NT2/D1 (cell line): Measurements from ENCODE around the gene PLEKHA6.

Experiments used
- DNase-seq: peaks from one replicate; pipeline ENCODE4 v3.0.0-alpha.2; 2011; ENCODE audit warnings: low read depth, low spot score
- H3K27me3 ChIP-seq: 2 replicates; pipeline ENCODE4 v1.6.0; 2011; ENCODE audit warnings: mild to moderate bottlenecking; ENCODE audit not compliant: insufficient read length, insufficient read depth
- H3K36me3 ChIP-seq: 2 replicates; pipeline ENCODE4 v1.6.1; 2011; ENCODE audit warnings: mild to moderate bottlenecking, low read length, mixed read lengths; ENCODE audit not compliant: insufficient read depth, insufficient read length
- H3K4me1 ChIP-seq: 2 replicates; pipeline ENCODE4 v1.5.1; 2011; ENCODE audit not compliant: insufficient read depth, insufficient read length
- H3K4me3 ChIP-seq: 2 replicates; pipeline ENCODE4 v1.5.1; 2011; ENCODE audit warnings: low read depth; ENCODE audit not compliant: insufficient read length
- H3K9ac ChIP-seq: 2 replicates; pipeline ENCODE4 v1.6.0; 2011; ENCODE audit warnings: low read depth; ENCODE audit not compliant: insufficient read length
- H3K9me3 ChIP-seq: 2 replicates; pipeline ENCODE4 v1.5.1; 2011; ENCODE audit warnings: mild to moderate bottlenecking, low read length; ENCODE audit not compliant: insufficient read depth
- SUZ12 ChIP-seq: IDR thresholded peaks from 2 replicates; pipeline ENCODE4 v1.6.1; 2011; ENCODE audit not compliant: insufficient read length, insufficient read depth; ENCODE audit errors: extremely low read depth
- YY1 ChIP-seq: IDR thresholded peaks from 2 replicates; pipeline ENCODE4 v1.6.1; 2011; ENCODE audit not compliant: insufficient read length, insufficient read depth
- ZNF274 ChIP-seq: IDR thresholded peaks from 2 replicates; pipeline ENCODE4 v1.6.1; 2011; ENCODE audit warnings: mild to moderate bottlenecking, low read depth, low read length

PLEKHA6 gene

DNA sequence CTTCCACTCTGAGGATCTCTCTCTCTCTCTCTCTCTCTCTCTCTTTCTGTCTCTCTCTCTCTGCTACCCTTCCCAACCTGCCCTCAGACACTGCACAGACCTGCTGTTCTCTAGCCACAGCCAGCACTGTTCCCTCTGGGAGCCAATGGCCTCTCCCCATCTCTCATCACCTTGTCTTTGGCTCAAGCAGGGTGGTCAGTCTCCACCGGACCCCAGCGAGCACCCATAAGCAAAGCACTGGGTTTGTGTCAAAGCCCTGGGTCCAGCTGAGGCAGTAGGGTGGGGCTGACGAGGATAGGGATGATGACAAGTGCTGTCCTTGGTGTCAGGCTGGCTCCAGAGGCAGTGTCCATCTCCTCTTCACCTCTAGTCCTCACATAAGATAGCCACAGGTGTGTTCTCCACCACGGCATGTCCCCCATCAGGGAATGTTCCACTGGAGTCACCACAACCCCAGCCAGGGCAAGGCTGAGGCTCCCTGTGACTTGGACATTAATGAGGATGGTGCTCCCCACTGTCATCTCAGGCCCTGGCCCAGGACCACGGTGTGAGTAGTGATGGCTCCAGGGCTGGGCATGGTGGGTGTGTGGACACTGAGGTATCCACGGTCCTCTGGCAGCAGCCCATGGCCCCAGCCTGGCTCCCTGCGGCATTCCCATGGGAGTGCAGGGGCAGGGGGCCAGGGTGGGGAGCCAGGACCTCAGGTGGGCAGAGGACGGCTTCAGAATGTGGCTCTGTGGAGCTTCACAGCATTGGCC is 137.5 kb downstream of the PLEKHA6 start:
- no peak for DNase-seq
- Histone ChIP-seq H3K36me3 (no peaks in the 10 kb centered on the region), H3K9ac (no peak overlapping the region), H3K4me3 (no peak overlapping the region), H3K27me3 (no peaks in the 10 kb centered on the region), H3K9me3 (no peaks in the 10 kb centered on the region), H3K4me1 (peaks cover 2% of the 10 kb centered on the region)
- no peak for TF ChIP-seq SUZ12
- no peak for TF ChIP-seq YY1
- TF ChIP-seq ZNF274, result no peak

- Histone ChIP-seq H3K4me3 (no peak overlapping the region), H3K36me3 (no peaks in the 10 kb centered on the region), H3K27me3 (no peaks in the 10 kb centered on the region), H3K9me3 (no peaks in the 10 kb centered on the region), H3K9ac (no peak overlapping the region), H3K4me1 (peaks cover 2% of the 10 kb centered on the region)
- TF ChIP-seq ZNF274 (no peak), YY1 (no peak), SUZ12 (no peak)
- DNase-seq, result no peak
Observed at GRCh38 chr1:204221271-204221670, 138.5 kb downstream of the PLEKHA6 start.

- Histone ChIP-seq H3K9me3 (no peaks in the 10 kb centered on the region), H3K36me3 (no peaks in the 10 kb centered on the region), H3K4me3 (no peak overlapping the region), H3K27me3 (no peaks in the 10 kb centered on the region), H3K9ac (no peak overlapping the region), H3K4me1 (peaks cover 2% of the 10 kb centered on the region)
- TF ChIP-seq SUZ12, result no peak
- no peak for TF ChIP-seq YY1
- DNase-seq, result no peak
Observed at GRCh38 chr1:204219971-204220616, 139.6 kb downstream of the PLEKHA6 start.

GRCh38 chr1:204218552-204218951 is 141.2 kb downstream of the PLEKHA6 start:
- Histone ChIP-seq H3K9me3 (no peaks in the 10 kb centered on the region), H3K36me3 (no peaks in the 10 kb centered on the region), H3K9ac (no peak overlapping the region), H3K4me1 (peaks cover 6% of the 10 kb centered on the region), H3K4me3 (no peak overlapping the region), H3K27me3 (peaks cover 3% of the 10 kb centered on the region)
- TF ChIP-seq SUZ12 (no peak), ZNF274 (no peak), YY1 (no peak)
- no peak for DNase-seq

DNA sequence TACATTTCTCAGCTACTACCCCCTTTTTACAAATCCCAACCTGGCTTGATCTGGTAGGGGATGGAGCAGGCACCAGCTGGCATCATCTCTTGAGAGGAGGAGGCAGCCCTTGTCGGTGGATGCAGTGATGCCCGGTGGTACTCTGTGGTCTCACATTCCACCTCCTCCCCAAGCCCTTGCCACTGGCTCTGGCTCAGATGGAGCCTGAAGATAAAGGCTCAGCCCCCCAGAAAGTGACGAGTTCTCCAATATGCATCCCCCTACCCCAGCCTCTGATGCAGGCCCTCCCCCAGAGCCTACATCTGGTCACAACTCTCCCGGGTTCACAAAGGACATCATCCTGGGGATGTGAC is 142.1 kb downstream of the PLEKHA6 start:
- Histone ChIP-seq H3K9ac (no peak overlapping the region), H3K4me3 (no peak overlapping the region), H3K27me3 (peaks cover 4% of the 10 kb centered on the region), H3K4me1 (peaks cover 7% of the 10 kb centered on the region), H3K9me3 (no peaks in the 10 kb centered on the region), H3K36me3 (no peaks in the 10 kb centered on the region)
- DNase-seq, result no peak
- no peak for TF ChIP-seq ZNF274
- TF ChIP-seq SUZ12, result no peak
- no peak for TF ChIP-seq YY1

- H3K36me3 ChIP-seq, result no peaks in the 10 kb centered on the region
- H3K27me3 ChIP-seq, result peaks cover 6% of the 10 kb centered on the region
- H3K4me3 ChIP-seq, result no peak overlapping the region
- no peak for DNase-seq
- H3K9ac ChIP-seq, result no peak overlapping the region
- TF ChIP-seq YY1, result no peak
- no peak for TF ChIP-seq SUZ12
- no peak for TF ChIP-seq ZNF274
- H3K9me3 ChIP-seq, result no peaks in the 10 kb centered on the region
- H3K4me1 ChIP-seq, result peaks cover 7% of the 10 kb centered on the region
Observed at GRCh38 chr1:204216880-204217647, 142.7 kb downstream of the PLEKHA6 start.

DNA sequence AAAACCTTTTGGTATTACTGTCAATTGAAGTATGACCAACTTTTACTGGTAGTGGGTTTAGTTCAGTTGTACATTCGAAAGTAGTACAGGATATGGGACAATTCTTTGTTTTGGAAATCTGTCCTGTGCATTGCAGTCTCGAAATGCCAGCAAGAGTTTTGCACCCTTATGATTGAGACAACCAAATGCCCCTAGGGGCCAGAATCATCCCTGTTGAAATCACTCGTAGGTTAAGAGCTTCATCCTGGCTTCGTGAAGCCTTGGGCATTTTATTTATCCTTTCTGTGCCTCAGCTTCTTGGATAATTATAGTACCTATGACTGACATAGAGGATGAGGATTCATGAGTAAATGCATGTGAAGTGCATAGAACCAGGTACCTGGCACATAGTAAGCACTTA is 143.5 kb downstream of the PLEKHA6 start:
- DNase-seq, result no peak

More for the DNA sequence above, 143.5 kb downstream of the PLEKHA6 start:
- peaks cover 6% of the 10 kb centered on the region for H3K27me3 ChIP-seq
- H3K4me3 ChIP-seq, result no peak overlapping the region
- TF ChIP-seq YY1, result no peak
- no peak for TF ChIP-seq ZNF274
- no peak for TF ChIP-seq SUZ12
- H3K9ac ChIP-seq, result no peak overlapping the region
- H3K4me1 ChIP-seq, result peaks cover 5% of the 10 kb centered on the region
- no peaks in the 10 kb centered on the region for H3K9me3 ChIP-seq
- H3K36me3 ChIP-seq, result no peaks in the 10 kb centered on the region
